Upper lobe of right lung (tissue), 1 donor: ENCODE data around the gene HBS1L. TPM values are rescaled to one million over a fixed set of nuclear protein-coding genes. Genes with fewer than 3 reads are reported as not detected.

Source experiments
- ATAC-seq: fragments of 200-7000 bp; cut with Tn5 transposase; one replicate; pipeline ENCODE4 v1.9.1; 2020; ENCODE audit warnings: mild to moderate bottlenecking, moderate library complexity
- DNase-seq: peaks from one replicate; pipeline ENCODE4 v3.0.0-alpha.2; 2020
- H3K27ac ChIP-seq: fragments of 200-600 bp; one replicate; pipeline ENCODE4 v1.8.0; 2022
- H3K27me3 ChIP-seq: fragments of 200-600 bp; one replicate; pipeline ENCODE4 v1.8.0; 2022; ENCODE audit warnings: mild to moderate bottlenecking
- H3K36me3 ChIP-seq: fragments of 200-600 bp; one replicate; pipeline ENCODE4 v1.8.0; 2022
- H3K4me1 ChIP-seq: fragments of 200-600 bp; one replicate; pipeline ENCODE4 v1.8.0; 2022
- H3K4me3 ChIP-seq: fragments of 200-600 bp; one replicate; pipeline ENCODE4 v1.8.0; 2022; ENCODE audit warnings: mild to moderate bottlenecking
- H3K9me3 ChIP-seq: fragments of 200-600 bp; one replicate; pipeline ENCODE4 v1.8.0; 2022
- intact Hi-C: fragments of 100-400 bp; cut with DNase I; formaldehyde crosslinking; loops from one replicate; pipeline ENCODE4 v1.11.0; 2022
- total RNA-seq: library from RNA; stranded (reverse); fragmentation: NEBNext Ultra II Directional; extraction: Animal tissue kit (Norgen Biotek cat#: 25700); gene quantifications from one replicate; pipeline ENCODE4 v1.2.1, GENCODE V29; 2021
- TF ChIP-seq, protein P1 (sequence below): fragments of 200-600 bp; IDR thresholded peaks from one replicate; pipeline ENCODE4 v1.8.0; 2022; ENCODE audit warnings: antibody characterized with exemption
- donor health status: DM: no; HTN: yes; CAD: no; lungs with severe emphysema.

HBS1L gene
- total RNA-seq, 1 donor from 2014 or later, result 48.2 TPM

DNA sequence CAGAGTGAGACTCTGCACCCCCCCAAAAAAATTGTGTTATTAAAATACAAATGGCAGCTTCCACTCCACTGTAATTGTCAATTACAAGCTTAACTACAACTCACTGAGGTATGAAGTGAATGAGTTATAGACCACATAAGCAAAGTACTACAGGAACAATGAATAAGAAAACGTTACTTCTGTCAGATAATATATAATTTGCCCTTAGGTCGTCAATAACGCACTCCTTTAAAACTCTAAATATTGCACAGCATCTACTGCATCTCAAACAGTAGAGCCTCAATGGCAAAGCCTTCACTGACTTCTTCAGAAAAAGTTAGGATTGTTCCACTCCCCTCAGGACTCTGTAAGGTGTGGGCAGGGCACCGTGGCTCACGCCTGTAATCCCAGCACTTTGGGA, 2.0 kb upstream of the HBS1L start:
- H3K36me3 ChIP-seq, result no peaks in the 10 kb centered on the region
- no peak overlapping the region for H3K4me3 ChIP-seq
- H3K27ac ChIP-seq, result no peak overlapping the region
- intact Hi-C loops, result no loop called here
- TF ChIP-seq, protein P1, sequence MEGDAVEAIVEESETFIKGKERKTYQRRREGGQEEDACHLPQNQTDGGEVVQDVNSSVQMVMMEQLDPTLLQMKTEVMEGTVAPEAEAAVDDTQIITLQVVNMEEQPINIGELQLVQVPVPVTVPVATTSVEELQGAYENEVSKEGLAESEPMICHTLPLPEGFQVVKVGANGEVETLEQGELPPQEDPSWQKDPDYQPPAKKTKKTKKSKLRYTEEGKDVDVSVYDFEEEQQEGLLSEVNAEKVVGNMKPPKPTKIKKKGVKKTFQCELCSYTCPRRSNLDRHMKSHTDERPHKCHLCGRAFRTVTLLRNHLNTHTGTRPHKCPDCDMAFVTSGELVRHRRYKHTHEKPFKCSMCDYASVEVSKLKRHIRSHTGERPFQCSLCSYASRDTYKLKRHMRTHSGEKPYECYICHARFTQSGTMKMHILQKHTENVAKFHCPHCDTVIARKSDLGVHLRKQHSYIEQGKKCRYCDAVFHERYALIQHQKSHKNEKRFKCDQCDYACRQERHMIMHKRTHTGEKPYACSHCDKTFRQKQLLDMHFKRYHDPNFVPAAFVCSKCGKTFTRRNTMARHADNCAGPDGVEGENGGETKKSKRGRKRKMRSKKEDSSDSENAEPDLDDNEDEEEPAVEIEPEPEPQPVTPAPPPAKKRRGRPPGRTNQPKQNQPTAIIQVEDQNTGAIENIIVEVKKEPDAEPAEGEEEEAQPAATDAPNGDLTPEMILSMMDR, result no peak
- H3K9me3 ChIP-seq, result no peaks in the 10 kb centered on the region
- no peaks in the 10 kb centered on the region for H3K27me3 ChIP-seq
- peaks cover 17% of the 10 kb centered on the region for H3K4me1 ChIP-seq
- DNase-seq, result no peak
- ATAC-seq, result no peak

DNA sequence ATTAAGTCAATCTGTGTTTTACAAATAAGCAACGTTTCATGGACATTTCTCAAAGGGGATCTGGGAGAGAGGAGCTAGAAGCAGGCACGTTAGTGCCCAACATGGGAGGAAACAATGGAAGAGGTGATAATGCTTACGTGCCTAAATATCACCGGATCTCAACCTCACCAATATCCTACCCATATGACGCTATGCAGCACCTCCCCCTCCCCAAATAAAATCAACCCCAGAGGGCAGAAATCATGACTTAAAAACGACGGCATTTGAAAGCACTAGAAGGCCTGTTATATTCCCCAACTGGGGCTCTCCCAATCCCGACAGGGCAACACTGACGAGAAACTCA, 425 bp downstream of the HBS1L start:
- Histone ChIP-seq H3K27me3 (no peaks in the 10 kb centered on the region), H3K36me3 (peaks cover 8% of the 10 kb centered on the region), H3K9me3 (no peaks in the 10 kb centered on the region), H3K4me1 (peaks cover 17% of the 10 kb centered on the region), H3K27ac (peak overlapping the region; percentile 87), H3K4me3 (peak overlapping the region; percentile 82)
- DNase-seq, result no peak
- TF ChIP-seq, protein P1, result no peak
- intact Hi-C loops, result no loop called here
- ATAC-seq, result no peak

DNA sequence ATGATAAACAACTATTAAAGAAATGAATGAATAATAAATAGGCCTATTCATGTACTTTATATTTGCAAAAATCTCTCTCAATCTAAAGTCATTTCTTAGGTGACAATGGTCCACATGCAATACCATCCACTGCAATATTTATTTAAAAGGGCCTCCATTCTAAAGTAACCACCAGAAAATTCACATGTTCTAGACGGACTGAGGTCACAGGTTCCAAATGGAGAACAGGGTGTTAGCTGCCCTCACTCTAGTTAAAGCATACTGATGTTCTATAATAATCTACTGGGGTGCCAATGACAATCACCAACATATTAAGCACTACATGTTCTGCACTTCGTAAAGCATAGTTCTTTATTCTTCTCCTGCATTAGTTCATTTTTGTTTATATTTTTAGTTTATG, 1.2 kb downstream of the HBS1L start:
- no peak for DNase-seq
- no peak overlapping the region for H3K27ac ChIP-seq
- no peak for ATAC-seq
- TF ChIP-seq, protein P1, result no peak
- H3K9me3 ChIP-seq, result no peaks in the 10 kb centered on the region
- H3K27me3 ChIP-seq, result no peaks in the 10 kb centered on the region
- peaks cover 15% of the 10 kb centered on the region for H3K36me3 ChIP-seq
- peaks cover 17% of the 10 kb centered on the region for H3K4me1 ChIP-seq
- intact Hi-C loops, result no loop called here
- peak overlapping the region; percentile 82 for H3K4me3 ChIP-seq

DNA sequence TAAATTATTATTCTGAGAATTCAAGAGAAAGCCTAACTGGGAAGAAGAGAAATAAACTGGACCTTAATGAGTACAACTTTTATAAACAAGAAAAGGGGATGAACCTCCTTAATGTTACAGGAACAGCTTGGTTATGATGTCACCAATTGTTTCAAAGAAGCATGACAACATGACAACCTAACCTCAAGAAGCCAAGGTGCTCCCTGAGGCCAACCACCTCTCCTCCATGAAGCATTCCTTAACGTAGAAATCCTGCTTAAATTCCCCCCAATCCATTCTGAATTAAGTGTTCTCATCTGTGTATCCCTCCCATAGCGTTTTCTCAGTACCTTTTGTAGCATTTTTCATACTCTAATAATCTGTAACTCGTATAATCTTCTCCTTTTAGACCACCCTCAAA, 1.7 kb downstream of the HBS1L start:
- ATAC-seq, result no peak
- Histone ChIP-seq H3K4me3 (no peak overlapping the region), H3K27ac (no peak overlapping the region), H3K4me1 (peaks cover 17% of the 10 kb centered on the region), H3K27me3 (no peaks in the 10 kb centered on the region), H3K36me3 (peaks cover 19% of the 10 kb centered on the region), H3K9me3 (no peaks in the 10 kb centered on the region)
- intact Hi-C loops, result no loop called here
- TF ChIP-seq, protein P1, result no peak
- DNase-seq, result no peak

DNA sequence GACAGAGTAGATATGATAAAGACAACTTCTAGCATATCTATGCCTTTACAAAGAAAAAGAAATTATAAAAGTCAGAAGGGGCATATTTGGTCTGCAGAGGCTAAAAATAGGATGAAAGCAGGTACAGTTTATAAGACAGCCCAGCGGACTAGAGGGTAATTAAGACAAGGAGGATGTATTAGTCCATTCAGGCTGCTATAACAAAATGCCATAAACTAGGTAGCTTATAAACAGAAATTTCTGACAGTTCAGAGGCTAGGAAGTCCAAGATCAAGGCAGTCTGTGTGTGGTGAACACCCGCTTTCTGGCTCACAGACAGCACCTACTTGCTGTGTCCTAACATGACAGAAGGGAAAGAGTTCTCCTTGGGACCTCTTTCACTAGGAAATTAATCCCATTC, 5.7 kb downstream of the HBS1L start:
- Histone ChIP-seq H3K36me3 (peaks cover 26% of the 10 kb centered on the region), H3K4me1 (peaks cover 28% of the 10 kb centered on the region), H3K4me3 (no peak overlapping the region), H3K27ac (no peak overlapping the region), H3K27me3 (no peaks in the 10 kb centered on the region), H3K9me3 (no peaks in the 10 kb centered on the region)
- no peak for DNase-seq
- intact Hi-C loops, result no loop called here
- TF ChIP-seq, protein P1, result no peak
- ATAC-seq, result no peak

DNA sequence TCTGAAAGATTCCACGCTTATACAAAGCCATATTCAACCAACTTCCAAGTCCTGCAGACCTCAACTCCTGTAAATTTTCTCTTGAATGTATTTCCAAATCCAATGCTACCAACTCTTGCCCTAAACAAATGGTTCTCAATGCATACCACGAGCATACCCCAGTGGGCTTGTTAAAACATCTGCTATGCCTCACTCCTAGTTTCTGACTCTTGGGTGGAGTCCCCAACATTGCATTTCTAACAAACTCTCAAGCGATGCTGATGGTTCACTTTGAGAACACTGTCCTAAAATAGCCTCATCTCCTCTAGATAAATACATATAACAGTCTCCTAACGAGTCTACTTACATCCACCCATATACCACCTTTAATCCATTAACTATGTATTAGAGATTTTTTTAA, 7.3 kb downstream of the HBS1L start:
- Histone ChIP-seq H3K27me3 (no peaks in the 10 kb centered on the region), H3K9me3 (no peaks in the 10 kb centered on the region), H3K36me3 (peaks cover 26% of the 10 kb centered on the region), H3K4me1 (peaks cover 15% of the 10 kb centered on the region), H3K4me3 (no peak overlapping the region), H3K27ac (no peak overlapping the region)
- intact Hi-C loops, result no loop called here
- no peak for DNase-seq
- TF ChIP-seq, protein P1, result no peak
- ATAC-seq, result no peak
